NCI-H2081 treated with DMSO at 0.1 percent for 48 hours (cell line): ENCODE results near the gene SAA2.
"Not testable (repeated sequence)": the region's sequence is repeated elsewhere in the genome, so short reads cannot be mapped to it uniquely, and the experiment has no call there.

Source experiments
- DNase-seq: peaks from one replicate; lab custom pipeline; 2025; lab: John Stamatoyannopoulos, UW

Gene SAA2

GRCh38 chr11:18248561-18248960 is at the start of gene SAA2:
TSS of gene SAA2 (minus strand) at chr11:18248668. CDS start at chr11:18248011, 657 bp downstream.
- DNase-seq: no peak

GRCh38 chr11:18295316-18295715 is 46.8 kb upstream of the SAA2 start:
- DNase-seq: no peak

DNA sequence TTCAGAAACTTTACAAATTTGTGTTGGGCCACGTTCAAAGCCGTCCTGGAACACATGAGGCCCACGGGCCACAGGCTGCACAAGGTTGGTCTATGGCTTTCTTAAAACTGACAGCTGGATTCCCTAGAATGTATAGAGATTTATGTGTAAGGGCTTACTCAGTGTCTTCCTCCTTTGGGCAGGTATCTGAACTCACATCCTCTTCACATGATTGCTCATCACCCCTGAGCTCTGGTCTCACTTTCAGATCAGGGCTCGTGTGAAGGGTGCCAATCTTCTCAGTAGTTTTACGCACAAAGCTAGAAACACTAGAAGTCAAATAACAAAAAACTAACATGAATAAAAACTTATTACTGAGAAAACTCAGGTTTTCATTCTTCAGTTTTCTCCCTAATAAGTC is 46.4 kb upstream of the SAA2 start:
- DNase-seq: no peak

- no peak for DNase-seq
Observed at GRCh38 chr11:18288911-18289310, 40.4 kb upstream of the SAA2 start.

DNA sequence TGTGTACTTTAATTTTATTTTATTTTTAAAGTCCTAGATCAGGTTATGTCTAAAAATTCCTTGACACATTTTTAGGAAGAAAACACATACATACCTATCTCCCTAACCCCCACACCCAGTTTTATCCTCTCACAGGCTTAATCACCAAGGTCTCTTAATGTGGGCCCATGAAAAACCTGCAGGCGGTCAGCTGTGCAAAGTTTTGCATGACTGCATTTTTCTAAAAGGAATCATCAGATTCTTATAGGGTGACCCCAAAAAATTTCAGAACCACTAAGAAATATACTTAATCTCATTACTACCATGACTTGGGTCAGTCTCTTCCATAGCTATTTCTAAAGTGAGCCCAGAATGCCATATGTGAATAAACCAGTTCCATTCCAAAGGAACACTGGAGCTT is 37.4 kb upstream of the SAA2 start:
- no peak for DNase-seq

GRCh38 chr11:18282626-18283025 is 34.2 kb upstream of the SAA2 start:
- no peak for DNase-seq

DNA sequence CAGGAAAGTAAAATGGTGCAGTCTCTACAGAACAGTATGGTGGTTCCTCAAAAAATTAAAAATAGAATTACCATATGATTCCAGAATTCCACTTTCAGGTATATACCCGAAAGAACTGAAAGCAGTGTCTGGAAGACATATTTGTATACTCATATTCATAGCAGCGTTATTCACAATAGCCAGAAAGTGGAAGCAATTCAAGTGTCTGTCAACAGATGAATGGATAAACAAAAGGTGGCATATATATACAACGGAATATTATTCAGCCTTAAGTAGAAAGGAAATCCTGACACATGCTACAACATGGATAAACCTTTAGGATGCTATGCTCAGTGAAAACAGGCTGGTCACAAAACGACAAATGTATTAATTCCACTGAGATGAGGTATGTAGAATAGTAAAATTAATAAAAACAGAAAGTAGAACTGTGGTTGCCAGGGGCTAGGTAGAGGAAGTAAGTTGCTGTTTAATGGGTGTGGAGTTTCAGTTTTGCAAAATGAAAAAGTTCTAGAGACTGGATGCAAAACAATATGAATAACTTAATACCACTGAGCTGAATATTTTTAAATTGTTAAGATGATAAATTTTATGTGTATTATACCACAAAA is 32.1 kb upstream of the SAA2 start:
- no peak for DNase-seq

DNA sequence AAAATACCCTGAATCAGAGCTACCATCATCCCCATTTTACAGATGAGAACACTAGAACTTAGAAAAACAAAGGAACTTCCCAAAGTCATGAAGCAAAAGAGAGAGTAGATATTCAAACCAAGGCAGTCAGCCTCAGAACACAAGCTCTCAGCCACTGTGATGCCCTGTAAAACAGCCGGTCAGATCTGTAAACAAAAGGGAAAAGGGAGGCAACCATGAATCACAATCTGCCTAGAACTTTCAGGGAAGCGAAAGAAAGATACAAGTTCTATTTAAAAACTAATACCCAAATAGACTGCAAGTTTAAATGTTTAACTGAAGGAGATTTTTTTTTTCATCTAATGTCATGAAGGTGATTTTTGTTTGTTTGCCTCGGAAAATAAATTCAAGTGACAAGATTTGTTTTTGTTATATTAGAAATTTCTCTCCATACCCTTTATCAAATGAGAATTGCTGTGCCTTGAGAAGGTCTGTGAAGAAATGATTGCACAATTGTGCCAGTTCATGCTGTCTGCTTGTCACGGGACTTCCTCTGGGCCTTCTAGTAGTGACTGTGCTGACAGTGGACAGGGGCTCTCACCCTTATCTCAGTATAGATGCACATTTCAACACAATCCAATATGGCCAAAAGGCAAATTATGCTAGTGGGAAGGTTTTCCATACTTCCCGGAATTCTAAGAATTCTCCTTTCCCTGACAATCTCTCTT is 29.2 kb upstream of the SAA2 start:
- no peak for DNase-seq

GRCh38 chr11:18271206-18271605 is 22.7 kb upstream of the SAA2 start:
- no peak for DNase-seq

GRCh38 chr11:18270102-18270501 is 21.6 kb upstream of the SAA2 start:
- no peak for DNase-seq

DNA sequence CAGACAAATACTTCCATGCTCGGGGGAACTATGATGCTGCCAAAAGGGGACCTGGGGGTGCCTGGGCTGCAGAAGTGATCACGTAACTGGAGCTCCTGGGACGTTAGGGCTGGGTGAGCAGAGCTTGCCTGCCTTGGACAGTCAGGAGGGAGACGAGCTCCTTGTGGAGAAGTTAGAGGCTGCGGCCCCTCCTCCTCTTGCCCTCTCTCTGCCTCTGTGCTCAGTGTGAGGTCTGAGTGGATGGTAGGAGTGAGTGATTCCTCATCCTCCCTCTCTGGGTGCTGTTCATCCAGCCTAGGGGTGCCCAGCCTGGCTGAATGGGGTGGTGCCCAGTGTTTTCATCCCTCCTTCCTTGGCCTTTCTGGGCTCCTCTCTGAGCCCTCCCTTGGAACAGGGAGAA is 20.8 kb upstream of the SAA2 start:
- DNase-seq: not testable (repeated sequence)

DNA sequence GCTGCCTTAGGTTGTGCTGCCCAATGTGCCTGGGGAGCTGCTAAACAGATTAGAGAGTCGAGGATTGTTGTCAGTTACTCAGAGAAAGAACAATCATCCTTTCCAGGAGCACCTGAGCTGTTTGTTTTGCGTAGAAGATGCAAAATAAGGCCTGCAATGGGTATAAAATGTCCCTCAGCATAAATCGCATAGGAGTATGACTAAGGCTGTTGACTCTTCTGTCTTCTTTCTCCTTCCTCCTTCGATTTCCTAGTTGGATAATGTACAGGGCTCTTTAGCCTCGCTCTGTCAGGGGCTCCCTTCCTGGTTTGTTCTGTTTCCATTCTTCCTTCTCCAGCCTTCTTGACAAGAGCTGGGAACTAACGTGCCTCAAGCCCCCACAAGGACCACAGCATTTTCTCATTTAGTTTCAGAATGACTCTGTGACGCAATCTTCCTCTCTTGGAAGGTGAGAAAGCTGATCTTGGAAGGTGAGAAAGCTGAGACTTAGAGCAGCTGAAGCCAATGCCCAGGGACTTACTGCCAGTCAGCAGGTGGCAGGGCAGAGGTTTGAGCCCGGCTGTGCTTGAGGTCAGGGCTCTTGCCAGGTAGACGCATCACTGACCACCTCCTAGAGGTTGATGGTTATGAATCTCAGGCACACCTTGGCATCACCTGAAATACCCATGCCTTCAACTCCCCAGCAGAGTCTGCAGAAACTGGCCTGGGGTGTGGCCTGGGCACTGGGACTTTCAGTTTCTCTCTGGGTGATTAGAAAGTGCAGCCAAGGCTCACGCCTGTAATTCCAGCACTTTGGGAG is 19.1 kb upstream of the SAA2 start:
- DNase-seq: not testable (repeated sequence)

DNA sequence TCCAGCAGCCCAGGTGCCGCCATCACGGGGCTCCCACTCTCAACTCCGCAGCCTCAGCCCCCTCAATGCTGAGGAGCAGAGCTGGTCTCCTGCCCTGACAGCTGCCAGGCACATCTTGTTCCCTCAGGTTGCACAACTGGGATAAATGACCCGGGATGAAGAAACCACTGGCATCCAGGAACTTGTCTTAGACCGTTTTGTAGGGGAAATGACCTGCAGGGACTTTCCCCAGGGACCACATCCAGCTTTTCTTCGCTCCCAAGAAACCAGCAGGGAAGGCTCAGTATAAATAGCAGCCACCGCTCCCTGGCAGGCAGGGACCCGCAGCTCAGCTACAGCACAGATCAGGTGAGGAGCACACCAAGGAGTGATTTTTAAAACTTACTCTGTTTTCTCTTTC is 17.5 kb upstream of the SAA2 start, which contains the start of gene SAA1:
Gene SAA1, plus strand, starts transcription at position 316 of the 400 bp plus-strand sequence. CDS start 624 bp downstream, outside the sequence.
- no peak for DNase-seq

- no peak for DNase-seq
Observed at GRCh38 chr11:18264677-18265555, 16.4 kb upstream of the SAA2 start.

- DNase-seq: no peak
Observed at GRCh38 chr11:18264035-18264434, 15.6 kb upstream of the SAA2 start.

GRCh38 chr11:18262681-18263350 is 14.3 kb upstream of the SAA2 start:
- DNase-seq: not testable (repeated sequence)

DNA sequence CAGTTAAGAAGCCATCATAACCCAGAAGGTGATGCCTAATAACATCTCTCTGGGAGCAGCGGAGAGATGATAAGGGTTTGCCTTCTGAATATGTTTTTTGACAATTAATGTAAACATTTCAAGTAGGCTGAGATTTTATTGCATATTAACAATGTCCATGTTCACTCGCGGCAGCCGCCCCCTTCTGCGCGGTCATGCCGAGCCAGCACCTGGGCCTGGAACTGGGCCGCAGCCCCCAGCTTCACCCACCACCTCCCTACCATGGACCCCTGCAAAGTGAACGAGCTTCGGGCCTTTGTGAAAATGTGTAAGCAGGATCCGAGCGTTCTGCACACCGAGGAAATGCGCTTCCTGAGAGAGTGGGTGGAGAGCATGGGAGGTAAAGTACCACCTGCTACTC is 13.3 kb upstream of the SAA2 start:
- DNase-seq: no peak

GRCh38 chr11:18259259-18259658 is 10.8 kb upstream of the SAA2 start:
- DNase-seq: no peak

DNA sequence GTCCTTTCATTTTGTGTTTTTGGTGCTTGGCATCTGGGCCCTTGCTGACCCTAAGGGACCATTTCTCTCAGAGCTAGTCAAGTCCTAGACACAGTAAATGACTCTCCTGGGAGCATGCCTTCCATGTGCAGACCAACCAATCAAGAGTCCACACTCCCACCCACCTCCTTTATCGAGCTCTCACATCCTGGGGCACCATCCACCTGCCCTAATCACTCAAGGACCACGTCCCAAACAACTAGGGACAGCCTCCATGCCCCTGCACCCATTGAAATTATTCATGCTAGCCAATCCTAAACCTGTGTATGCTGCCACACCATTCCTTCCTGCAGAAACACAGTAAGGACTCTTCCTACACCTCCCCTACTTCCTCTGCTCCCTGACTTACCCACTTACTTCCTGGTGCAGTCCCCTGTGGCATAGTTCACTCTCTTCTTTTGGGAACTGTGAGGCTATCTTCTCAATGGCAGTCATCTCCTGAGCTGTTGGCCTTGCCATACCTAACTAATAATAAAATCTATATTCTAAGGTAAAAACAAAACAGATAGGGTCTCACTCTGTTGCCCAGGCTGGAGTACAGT is 6.4 kb upstream of the SAA2 start:
- DNase-seq: no peak

GRCh38 chr11:18253778-18254338 is 5.4 kb upstream of the SAA2 start:
- no peak for DNase-seq

DNA sequence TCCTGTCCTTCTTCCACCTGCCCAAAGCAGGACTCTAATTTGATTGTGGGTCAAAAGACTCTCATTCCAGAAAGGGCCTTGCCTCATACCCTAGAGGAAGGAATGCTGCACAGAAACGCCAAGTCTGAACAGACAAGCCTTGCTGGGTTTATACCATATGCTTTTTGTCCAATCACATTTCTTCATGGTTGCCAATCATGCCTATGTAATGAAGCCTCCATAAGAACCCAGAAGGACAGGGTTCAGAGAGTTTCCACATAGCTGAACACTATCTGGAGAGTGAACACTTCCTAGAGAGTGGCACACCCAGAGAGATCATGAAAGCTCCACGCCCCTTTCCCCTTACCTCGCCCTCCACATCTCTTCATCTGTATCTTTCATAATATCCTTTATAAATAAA is 4.8 kb upstream of the SAA2 start:
- DNase-seq: no peak
